ENCODE data around the gene CETP.
"Not testable (repeated sequence)": the region's sequence is repeated elsewhere in the genome, so short reads cannot be mapped to it uniquely, and the experiment has no call there.

Gene CETP

DNA sequence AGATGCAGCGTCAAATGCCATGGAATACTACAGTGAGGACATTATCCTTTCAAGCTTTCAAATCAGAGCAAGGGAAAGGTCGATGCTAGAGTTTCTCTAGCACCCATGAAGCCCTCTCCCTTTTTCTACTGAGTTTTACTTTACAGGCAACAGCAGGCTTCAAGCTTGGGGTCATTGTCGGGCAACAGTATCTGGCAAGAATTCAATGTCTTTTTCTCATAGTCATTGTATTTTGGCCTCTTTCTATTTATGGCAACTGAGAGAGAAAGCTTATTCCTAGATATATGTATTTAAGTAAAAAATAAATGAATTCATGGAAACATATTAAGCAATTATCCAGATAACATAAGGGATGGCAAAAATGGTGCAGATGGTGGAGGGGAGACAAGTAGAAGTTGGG is 364 bp upstream of the CETP start:
- DNase-seq: no peak

DNA sequence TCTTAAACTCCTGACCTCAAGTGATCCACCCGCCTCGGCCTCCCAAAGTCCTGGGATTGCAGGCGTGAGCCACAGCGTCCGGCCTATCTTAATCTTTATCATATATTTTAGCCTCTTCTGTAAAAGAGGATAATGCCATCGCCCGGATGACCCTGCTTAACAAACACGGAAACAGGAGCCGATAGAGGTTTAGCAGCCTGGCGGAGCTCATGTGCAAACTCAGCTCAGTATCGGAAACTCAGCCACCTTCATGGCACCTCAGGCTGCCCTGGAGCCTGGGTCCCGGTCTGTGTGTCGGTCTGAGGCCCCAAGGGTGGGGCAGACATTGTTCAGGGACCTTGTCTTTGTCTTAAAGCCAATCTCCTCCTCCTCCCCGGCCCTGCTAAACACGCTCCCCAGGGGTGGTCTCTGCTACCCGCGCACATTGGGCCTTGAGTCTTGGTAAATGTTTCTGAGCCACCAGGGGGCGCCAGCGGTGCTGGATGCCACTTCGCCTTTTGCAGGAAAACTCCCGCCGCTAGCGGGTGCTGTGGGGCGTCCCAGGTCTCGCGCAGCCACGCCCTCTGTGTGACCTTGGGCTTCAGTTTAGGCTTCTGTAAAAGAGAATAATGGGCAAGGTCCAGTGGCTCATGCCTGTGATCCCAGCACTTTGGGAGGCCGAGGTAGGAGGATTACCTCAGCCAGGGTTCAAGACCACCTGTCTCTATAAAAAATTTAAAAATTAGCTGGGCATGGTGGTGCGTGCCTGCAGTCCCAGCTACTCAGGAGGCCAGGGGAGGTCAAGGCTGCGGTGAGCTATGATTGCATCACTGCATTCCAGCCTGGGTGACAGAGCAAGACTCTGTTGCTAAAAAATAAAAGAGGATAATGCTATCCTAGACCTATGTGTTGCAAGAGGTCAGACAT is 2.7 kb downstream of the CETP start:
- peak; percentile 31 for DNase-seq

DNA sequence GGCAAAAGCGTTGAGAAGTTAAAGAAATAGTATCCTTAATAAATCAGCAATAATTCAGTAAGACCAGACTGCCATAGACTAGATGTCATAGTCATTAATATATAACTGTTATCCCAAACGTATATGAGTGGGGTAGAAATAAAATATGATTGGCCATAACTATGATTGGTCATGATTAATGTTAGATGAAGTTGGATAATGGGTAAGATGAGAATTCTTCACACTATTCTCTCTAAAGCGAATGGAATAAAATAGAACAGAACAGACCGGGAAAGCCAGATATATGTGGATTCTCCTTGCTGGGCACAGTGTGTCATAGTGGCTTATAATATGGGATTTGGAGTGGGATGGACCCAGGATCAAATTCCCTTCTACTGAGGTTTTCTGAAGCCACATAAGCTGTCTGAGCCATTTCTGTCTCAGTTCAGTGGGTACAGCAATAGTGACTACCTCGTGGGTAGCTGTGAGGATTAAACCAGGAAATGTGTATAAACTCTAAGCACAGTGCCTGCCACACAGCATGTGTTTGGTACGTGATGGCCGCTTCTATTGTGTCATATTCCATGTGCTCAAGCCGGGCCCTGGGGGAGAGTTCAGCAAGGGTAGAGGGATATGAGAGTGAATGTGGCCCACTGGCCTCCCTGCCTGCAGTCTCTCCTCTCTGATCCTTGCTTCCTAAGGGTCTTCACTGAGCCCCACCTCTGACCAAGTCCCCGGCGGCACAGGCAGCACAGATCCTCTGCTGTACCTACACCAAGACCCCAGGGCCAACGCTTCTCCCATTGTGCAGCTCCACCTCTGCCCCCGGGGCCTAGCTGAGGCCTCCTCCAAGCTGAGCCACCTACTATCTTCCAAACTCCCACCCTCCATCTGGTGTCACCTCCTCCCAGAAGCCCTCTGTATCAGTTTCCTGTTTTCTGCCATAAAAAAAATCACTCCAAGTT is 3.7 kb downstream of the CETP start:
- DNase-seq: no peak

GRCh38 chr16:56966093-56966475 is 4.3 kb downstream of the CETP start:
- DNase-seq: no peak

- DNase-seq: no peak
Measured at GRCh38 chr16:56967733-56968132, 6.0 kb downstream of the CETP start.

DNA sequence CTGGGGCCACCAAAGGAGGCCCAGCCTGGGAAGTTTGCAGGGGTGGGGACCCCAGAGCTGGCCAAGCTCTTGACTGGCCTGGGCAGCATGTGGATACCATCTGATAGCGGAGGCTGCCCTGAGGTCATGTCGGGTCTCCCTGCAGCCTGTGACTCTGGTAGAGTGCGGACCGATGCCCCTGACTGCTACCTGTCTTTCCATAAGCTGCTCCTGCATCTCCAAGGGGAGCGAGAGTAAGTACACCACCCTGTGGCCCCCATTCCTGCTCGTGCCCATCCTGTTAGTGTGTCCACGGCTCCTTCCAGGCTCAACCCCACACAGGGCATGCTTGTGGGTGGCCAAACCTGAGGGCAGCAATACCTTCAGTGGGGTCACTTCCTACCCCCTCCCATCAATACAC is 8.0 kb downstream of the CETP start:
- DNase-seq: no peak

DNA sequence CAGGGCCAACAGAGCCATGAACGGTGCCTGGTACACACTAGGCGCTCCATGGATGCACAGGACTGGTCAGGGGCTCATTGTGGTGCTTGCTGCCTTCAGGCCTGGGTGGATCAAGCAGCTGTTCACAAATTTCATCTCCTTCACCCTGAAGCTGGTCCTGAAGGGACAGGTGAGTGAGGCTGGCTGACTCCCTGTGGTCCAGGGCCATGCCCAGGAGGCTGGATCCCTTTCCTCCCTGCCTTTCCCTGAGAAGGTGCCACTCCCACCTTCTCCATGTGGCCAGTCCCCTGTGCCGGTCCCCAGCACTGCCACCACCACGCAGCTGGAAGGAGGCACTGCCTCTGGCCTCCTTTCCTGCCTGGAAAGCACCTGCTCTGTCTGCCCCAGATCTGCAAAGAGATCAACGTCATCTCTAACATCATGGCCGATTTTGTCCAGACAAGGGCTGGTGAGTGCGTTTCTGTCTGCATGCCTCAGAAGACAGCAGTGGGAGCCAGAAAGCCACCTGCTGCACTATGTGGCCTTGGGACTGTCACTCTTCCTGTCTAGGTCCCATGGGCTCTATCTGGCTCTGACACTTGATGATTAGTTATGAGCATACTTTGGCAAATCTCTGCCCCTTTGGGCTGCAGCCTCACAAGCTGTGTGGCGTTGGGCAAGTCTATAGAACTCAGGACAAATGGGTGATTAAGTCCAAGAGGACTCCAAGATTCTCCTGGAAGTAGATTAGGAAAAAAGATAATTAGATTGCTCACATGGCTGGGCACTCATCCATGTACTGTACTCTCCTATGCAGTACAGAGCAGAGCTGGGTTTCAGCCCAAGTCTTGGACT is 9.4 kb downstream of the CETP start:
- no peak for DNase-seq

DNA sequence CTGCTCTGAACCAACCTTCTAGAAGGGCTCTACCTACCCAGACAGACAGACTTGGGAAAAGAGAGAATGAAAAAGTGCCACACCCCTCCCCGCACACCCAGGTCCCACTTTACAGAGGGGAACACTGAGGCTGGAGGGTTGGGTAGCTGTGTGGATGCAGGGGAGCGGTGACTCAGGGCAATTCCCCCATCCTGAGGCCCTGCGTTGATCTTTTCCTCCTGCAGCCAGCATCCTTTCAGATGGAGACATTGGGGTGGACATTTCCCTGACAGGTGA is 10.0 kb downstream of the CETP start:
- DNase-seq: no peak

- no peak for DNase-seq
Measured at GRCh38 chr16:56972403-56973293, 10.9 kb downstream of the CETP start.

GRCh38 chr16:56973294-56973689 is 11.5 kb downstream of the CETP start:
- DNase-seq: no peak

- DNase-seq: not testable (repeated sequence)
Measured at GRCh38 chr16:56973899-56974298, 12.1 kb downstream of the CETP start.

DNA sequence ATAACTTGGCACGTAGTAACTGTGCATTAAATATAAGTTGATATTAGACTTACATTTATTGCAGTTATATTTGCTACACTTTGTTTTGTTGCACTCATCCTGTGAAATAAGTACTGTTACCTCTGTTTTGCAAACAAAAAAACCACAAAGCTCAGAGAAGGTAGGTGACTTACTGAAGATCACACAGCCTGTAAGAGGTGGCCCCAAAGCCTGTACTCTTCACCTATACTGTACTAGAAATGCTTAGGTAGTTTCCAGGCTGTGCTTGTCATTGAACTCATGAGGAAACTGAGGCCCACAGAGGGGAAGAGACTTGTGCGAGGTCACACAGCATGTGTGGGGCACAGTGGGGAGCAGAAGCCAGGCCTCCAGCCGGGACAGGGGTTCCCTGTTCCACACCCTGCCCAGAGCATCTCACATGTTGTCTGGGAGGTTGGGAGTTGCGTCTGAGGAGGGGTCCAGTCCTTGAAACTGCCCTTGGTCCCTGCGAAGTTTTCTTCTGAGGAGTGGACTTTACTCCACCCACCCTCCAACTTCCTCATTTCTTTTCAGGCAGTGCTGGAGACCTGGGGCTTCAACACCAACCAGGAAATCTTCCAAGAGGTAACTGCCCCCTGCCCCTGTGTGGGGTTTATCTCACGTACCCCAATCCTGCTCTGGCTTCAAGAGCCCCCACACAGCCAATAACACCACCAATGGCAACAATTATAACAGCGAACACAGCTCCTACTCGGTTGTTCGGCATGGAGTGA is 13.0 kb downstream of the CETP start:
- no peak for DNase-seq

DNA sequence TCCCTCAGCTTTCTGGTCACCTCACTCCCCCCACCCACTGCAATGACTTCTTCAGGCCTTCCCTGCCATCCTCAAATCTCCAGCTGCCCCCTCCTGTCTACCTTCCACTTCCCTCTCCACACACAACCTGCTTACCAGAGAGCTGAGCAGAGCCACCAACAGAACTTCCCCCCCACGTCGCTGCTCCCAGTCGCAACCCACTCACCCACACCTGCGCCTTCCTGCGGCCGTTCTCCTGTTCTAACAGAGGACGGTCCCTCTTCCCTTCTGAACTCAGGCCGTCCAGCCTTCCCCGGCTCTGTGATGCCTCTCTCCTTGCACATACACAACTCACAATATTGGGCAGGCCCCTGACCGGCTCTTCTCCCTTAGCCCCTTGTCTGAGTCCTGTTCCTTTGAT is 14.0 kb downstream of the CETP start:
- DNase-seq: no peak

DNA sequence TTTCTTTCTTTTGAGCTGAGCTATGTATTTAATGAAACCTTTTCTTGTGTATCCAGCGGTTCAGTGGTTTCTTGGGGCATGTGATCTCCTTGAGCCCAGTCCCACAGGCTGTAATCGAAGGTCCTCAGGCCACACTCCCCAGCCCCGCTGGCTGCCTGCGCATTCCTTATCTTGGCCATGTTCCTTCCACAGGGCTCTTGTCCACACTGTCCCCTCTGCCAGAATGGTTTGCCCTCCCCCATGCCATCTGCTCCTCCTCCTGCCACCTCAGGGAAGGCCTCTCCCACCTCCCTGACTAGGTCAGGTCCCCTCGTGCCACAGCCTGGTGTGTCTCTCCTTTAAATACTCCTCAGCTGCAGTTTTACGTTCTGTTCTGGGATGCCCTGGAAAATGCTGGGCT is 15.5 kb downstream of the CETP start:
- no peak for DNase-seq

GRCh38 chr16:56977823-56978430 is 16.2 kb downstream of the CETP start:
- DNase-seq: no peak

DNA sequence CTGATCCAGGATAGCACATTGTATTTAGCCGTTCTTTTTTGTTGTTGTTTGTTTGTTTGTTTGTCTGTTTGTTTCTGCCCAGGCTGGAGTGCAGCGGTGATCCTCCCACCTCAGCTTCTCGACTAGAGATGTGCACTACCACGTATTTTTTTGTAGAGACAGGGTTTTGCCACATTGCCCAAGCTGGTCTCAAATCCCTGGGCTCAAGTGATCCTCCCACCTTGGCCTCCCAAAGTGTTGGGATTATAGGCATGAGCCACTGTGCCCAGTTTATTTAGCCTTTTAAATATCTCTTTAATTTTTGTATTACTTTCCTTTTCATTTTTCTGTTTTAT is 18.4 kb downstream of the CETP start:
- no peak for DNase-seq

GRCh38 chr16:56980792-56981724 is 19.3 kb downstream of the CETP start:
- no peak for DNase-seq

- no peak for DNase-seq
Measured at GRCh38 chr16:56981729-56982271, 20.1 kb downstream of the CETP start.

DNA sequence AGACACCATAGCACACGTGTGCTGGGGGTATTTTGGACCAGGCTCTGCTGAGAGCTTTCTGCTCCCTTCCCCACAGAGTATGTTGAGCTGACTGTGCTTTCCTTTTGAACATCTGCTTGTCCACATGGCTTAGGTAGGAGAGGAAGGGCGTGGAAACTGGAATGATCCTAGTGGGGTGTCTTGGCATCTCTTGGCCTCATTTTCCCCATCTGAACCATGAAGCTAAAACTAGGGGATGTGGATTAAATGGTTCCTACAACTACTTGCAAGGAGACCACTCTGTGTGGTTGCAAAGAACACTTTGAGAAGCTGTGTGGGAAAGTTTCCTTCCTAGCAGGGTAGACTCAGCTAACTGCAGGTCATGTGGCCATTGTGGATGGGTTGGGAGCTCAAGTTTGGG is 20.9 kb downstream of the CETP start:
- no peak for DNase-seq

Measured in kidney glomerular epithelial cell (primary cell).